HTR-8/SVneo (cell line): ENCODE measurements around the gene ULK4.
A peak's percentile ranks its signal among the peaks of the same experiment; 100 is the strongest.
"Not testable (repeated sequence)": the region's sequence is repeated elsewhere in the genome, so short reads cannot be mapped to it uniquely, and the experiment has no call there.

Experiments used
- DNase-seq: peaks from one replicate; pipeline ENCODE4 v3.0.0; 2011; ENCODE audit warnings: low spot score, mixed read lengths; ENCODE audit not compliant: insufficient read length
- FAIRE-seq: peaks from 2 replicates; lab custom pipeline; 2011; peaks lifted over from hg19 to GRCh38; lab: Jason Lieb, UNC

The ULK4 gene

DNA sequence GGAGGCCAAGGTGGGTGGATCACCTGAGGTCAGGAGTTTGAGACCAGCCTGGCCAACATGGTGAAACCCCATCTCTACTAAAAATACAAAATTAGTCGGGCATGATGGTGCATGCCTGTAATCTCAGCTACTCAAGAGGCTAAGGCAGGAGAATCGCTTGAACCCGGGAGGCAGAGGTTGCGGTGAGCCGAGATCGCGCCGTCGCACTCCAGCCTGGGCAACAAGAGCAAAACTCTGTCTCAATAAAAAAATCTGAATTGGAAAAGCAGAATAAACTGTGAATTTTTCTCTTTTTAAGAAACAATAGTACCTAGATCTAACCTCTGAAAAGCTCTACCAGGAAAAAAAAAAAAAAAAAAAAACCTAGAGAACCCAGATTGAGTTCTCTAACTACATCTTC is 84.2 kb downstream of the ULK4 start:
- DNase-seq, FAIRE-seq: not testable (repeated sequence)

DNA sequence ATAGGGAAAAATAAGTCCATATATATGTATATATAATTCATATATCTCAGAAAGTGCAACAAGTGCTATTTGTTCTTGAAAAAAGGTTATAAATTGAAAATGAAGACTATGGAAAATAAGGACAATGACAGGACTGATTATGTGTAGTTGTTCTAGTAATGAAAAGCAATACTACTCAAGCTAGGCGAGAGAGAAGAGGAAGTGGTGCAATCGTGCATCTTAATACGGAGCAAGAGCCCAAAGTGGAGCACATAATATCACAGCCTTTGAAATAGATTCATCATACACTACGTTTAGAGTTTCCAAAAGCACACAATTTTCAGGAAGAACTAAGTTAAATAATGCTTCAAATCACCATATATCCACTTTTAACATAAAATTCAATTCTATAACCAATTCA is 87.9 kb downstream of the ULK4 start:
- no peak for DNase-seq

DNA sequence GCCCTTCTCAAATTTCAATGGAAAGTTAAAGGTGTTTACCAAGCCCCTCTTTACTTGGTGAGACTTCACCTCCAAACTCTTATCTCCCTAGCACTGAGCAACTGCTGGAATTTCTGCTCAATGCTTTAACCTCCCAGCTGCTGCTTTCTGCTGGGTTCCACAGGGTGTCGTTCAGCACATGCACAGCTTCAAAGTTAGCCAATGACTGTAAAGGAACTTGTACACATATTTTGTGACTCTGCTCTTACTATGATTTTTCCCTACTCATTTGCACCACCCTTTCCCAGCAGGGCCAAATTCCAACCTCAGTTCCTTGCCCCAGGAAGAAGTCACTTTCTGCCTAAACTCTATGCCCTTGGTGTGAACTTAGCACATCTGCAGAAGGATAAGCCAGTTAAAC is 89.7 kb downstream of the ULK4 start:
- FAIRE-seq (no peak), DNase-seq (no peak)

More for the DNA sequence above, 87.9 kb downstream of the ULK4 start:
- no peak for FAIRE-seq

DNA sequence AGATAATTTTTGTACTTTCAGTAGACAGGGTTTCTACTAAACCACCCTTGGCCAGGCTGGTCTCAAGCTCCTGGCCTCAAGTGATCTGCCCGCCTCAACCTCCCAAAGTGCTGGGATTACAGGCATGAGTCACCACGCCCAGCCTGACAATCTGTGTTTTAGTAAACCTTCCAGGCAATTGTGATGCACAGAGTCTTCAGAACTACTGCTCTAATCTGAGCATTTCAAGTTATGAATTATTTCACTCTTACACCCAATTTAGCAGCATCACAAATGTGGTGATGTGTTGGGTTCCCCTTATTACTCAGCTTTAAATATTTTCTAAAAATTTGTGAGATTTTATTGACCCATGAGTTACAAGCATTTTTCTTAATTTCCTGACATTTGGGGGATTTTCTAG is 94.4 kb downstream of the ULK4 start:
- no peak for DNase-seq
- FAIRE-seq = no peak

DNA sequence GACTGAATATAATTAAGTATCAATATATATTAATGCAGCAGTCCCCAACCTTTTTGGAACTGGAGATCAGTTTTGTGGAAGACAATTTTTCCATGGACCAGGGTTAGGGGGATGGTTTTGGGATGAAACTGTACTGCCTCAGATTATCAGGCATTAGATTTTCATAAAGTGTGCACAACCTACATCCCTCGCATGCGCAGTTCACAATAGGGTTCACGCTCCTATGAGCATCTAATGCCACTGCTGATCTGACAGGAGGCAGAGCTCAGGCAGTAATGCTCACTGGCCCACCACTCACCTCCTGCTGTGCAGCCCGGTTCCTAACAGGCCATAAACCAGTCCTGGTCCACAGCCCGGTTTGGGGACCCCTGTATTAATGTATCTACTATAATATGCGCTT is 95.6 kb downstream of the ULK4 start:
- DNase-seq (no peak), FAIRE-seq (no peak)

DNA sequence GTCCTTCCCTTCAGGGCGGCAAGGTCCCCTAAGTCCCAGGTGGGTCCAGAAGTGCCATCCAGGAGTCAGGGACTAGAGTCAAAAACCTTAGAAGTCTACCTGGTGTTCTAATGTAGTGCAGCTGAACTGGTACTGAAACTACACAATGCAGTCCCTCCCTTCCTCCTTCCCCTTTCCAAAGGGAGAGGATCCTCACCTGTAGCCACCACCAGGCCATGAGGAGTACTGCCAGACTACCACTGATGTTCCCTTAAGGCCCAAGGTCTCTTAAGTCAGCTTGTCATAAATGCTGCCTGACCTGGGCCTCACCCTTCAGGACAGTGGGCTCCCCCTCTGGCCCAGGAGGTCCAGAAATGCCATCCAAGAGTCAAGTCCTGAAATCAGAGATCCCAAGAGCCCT is 98.9 kb downstream of the ULK4 start:
- FAIRE-seq = no peak
- no peak for DNase-seq

DNA sequence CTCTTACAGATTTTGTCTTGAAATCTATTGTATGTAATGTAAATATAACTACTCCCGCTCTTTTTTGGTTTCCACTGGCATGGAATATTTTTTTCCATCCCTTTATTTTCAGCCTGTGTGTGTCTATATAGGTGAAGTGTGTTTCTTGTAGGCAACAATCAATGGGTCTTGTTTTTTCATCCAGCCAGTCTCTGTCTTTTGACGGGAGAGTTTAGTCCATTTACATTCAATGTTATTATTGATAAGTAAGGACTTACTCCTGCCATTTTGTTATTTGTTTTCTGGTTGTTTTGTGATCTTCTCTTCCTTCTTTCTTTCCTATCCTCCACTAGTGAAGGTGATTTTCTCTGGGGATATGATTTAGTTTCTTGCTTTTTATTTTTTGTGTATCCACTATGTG is 101.4 kb downstream of the ULK4 start:
- not testable (repeated sequence) for DNase-seq, FAIRE-seq

DNA sequence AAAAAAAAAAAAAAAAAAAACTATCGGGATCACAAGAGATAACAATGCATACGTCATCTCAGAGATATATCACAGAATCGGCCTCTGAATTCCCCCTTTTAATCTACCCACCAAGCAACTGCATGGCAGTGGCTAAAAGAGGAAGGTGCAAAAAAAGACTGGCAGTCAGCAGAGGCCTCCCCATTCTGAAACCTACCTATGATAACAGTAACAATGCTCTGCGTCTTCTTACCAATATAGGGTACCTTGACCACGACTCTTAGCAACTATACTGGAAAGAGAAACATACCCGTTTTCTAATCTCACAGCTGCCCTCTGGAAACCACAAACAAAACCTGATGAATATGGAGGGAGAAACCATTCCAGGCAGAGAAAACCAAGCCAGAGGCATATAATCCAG is 106.9 kb downstream of the ULK4 start:
- no peak for FAIRE-seq

DNA sequence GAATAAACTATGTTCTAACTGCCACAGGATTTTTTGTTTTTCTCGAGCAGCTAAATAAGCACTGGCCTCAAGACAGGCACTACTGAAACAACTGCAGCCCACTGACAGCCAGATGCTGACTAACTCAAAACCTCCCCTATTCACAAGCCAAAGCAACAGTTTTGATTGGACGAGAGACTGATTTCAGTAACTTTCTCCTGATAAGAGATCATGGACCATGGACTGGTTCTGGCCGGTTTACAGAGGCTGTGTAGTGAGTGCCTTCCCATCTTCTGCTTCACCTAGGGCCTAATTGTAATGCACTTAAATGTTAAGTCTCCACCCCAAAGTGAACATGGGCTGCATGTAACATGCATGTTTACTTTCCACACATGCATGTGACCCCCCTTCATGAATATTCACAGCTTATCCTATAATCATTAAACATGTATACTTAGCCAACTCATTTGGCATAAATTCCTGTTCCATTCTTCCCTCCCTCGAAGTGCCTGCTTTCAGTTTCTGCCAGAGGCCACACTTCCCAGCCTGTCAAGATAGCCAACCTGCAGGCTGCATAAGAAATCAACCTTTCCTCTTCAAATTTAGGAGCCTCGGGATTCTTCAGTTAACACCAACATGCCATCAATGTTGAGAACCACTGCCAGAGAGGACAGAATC is 108.2 kb downstream of the ULK4 start:
- FAIRE-seq = no peak
- no peak for DNase-seq

More for the DNA sequence above, 106.9 kb downstream of the ULK4 start:
- no peak for DNase-seq

DNA sequence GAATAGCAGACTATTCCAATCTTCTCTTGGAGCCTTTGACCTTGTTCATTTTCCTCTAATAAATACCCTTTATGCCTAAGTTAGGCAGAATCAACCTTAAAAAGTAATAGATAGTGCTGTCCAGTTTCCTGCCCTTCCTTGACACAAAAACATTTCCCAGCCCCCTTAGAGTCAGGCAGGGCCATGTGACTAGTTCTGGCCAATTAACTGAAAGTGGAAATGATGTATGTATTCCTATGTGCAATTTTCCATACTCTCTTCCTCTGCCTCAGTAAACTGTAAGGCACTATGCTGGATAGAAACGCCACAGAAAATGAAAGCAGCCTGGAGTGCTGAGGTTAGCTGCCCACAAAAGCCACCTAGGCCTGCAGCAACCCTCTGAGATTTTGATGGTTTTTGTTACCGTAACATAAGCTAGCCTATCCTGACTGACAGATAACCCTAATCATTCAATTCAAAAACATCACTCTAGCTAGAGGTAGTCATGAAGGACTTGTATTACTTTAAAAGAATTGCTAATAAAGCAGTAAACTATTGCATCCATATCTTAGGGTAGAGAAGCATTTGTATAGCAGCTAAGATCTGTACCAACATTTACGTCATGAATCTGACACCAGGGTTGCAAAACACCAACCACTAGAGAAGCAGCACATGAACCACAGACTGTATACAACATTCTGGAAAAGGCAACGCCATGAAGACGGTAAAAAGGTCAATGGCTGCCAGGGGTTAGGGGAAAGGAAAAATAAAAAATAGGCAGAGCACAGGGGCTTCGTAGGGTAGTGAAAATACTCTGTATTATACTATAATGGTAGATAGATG is 112.9 kb downstream of the ULK4 start:
- no peak for FAIRE-seq

DNA sequence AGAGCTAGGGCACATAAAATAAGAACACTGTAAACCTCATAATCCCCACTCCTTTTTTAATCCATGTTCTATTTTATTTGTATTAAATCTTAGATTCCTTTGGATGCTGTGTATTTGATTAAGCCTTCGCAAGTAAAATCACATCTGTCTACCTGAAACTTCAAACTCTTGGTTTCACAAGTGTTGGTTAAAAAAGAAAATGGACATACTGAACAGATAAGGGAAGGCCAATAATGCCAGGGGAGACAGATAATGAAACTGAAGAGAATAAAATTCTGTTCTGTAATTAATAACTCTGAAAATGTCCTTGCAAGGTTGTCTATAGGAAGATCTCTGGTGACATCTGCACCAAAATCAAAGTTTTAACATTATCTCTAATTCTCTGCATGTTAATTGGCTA is 114.2 kb downstream of the ULK4 start:
- FAIRE-seq (no peak), DNase-seq (no peak)

More for the DNA sequence above, 112.9 kb downstream of the ULK4 start:
- DNase-seq = no peak

DNA sequence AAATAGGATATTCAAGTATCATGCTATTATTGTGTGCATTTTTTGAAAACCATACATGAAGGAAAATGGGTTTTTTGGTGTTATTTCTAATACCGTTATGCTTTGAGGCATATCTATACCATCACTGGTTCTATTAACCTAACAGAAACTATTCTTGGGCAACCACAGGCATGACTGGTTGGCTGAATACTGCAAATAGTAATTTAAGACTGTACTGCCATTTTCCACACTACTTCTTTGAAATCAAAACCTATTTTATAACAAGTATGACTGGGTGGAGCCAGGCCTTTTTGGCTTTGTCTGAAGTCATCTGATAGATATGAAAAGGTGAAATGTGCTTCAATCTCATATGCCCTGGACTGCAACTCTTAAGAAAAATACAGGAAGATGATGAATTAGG is 115.1 kb downstream of the ULK4 start:
- FAIRE-seq (no peak), DNase-seq (no peak)

DNA sequence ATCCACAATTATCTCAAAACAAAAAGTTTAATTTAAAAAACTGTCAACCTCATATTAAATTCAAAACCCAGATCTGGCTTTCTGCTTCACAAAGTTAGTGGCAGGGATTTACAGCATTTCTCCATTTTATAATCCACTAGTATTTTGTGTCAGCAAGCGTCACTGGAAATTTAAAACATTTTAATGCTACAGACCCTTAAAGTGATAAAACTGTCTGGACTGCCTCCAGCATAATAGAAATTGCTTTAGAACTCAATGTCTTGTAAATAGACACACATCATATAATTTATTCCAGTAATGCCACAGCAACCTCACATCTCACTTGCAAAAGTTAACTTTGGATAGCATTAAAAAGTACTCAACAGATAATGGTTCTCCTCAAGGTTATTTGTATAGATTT is 116.1 kb downstream of the ULK4 start:
- DNase-seq (no peak), FAIRE-seq (no peak)

DNA sequence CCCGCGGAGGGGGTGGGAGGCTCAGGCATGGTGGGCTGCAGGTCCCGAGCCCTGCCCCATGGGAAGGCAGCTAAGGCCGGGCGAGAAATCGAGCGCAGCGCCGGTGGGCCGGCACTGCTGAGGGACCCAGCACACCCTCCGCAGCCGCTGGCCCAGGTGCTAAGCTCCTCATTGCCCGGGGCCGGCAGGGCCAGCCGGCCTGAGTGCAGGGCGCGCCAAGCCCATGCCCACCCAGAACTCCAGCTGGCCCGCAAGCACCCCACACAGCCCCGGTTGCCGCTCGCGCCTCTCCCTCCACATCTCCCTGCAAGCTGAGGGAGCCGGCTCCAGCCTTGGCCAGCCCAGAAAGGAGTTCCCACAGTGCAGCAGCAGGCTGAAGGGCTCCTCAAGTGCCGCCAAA is 117.6 kb downstream of the ULK4 start:
- not testable (repeated sequence) for FAIRE-seq

DNA sequence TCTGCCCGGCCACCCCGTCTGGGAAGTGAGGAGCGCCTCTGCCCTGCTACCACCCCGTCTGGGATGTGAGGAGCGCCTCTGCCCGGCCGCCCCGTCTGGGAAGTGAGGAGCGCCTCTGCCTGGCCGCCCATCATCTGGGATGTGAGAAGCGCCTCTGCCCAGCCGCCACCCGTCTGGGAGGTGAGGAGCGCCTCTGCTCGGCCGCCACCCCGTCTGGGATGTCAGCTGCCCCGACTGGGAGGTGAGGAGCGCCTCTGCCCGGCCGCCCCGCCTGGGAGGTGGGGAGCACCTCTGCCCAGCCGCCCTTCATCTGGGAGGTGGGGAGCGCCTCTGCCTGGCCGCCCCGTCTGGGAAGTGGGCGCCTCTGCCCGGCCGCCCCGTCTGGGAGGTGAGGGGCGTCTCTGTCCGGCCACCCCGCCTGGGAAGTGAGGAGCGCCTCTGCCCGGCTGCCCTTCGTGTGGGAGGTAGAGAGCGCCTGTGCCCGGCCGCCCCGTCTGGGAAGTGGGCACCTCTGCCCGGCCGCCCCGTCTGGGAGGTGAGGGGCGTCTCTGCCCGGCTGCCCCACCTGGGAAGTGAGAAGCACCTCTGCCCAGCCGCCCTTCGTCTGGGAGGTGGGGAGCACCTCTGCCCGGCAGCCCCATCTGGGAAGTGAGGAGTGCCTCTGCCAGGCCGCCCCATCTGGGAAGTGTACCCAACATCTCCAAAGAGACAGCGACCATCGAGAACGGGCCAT is 120.8 kb downstream of the ULK4 start:
- not testable (repeated sequence) for DNase-seq, FAIRE-seq

More for the DNA sequence above, 117.6 kb downstream of the ULK4 start:
- DNase-seq = not testable (repeated sequence)

DNA sequence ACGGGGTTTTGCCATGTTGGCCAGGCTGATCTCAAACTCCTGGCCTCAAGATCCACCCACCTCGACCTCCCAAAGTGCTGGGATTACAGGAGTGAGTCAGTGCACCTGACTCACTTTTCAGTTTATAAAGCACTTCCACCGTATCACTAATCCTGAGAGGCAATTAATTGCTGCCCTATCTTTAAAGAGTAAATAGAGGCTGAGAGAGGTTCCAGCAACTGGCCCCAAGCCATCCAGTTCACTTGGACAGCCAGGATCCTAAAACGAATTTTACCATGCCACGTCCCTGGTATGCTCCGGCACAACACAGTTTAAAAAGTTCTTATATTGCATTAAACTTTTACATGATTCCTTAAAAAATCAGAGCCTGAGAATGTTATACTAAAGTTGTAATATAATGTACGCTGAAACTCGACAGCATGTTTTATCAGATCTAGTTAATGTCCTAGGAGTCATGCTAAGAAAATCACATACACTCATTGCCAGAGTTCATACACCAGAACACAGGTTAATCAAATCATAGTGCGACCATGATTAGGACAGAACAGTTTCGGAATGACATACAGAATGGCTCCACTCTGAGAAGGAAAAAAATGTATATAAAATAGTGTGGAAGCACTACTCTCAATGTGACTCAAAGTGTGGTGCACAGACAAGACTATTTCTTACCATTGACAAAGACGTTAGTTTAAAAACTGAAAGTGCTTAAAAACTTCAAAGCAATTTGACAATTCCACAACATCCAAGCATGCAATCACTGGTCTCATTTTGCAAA is 125.4 kb downstream of the ULK4 start:
- DNase-seq (no peak), FAIRE-seq (no peak)

DNA sequence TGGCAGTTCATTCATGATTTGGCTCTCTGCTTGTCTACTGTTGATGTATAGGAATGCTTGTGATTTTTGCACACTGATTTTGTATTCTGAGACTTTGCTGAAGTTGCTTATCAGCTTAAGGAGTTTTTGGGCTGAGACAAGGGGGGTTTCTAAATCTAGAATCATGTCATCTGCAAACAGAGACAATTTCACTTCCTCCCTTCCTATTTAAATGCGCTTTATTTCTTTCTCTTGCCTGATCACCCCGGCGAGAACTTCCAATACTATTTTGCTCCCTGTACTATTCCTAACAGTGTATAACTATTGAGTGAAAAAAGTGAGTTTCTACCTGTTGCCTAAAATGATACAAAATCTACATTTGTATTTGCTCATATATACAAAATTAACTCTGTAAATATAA is 128.3 kb downstream of the ULK4 start:
- FAIRE-seq (no peak), DNase-seq (no peak)

DNA sequence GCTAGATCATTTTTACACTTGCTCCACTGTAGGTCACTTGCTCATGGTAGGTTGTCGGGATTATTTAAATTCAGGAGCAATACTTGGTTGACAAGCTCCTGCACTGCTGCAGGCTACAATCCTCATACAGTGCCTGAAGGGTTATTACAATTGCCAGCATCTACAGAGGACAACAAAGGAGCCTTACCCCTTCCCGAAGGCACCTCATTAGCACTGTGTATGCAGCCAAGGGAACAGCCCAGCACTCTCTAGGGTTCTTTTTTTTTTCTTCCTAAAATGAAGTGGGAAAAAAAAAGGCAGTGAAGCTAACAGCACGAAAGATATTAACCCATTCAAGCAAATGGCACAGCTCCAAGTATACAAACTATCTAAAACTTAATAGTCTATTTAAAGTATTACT is 142.7 kb downstream of the ULK4 start:
- DNase-seq = no peak
- FAIRE-seq = no peak

DNA sequence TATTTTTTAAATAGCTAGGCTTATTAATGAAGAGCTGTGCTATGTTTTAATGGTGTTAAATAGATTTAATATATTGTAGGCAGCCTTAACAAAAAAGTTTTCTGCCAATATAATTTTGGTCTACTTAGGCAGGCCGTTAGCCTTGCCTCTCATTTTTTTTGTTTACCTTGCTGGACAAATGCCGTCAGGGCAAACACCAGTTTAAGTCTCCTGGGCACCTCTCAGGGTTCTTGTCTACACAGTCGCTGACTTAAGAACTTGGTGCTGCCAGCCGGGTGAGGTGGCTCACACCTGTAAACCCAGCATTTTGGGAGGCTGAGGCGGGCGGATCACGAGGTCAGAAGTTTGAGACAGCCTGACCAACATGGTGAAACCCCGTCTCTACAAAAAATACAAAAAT is 153.3 kb downstream of the ULK4 start:
- no peak for FAIRE-seq
- no peak for DNase-seq

DNA sequence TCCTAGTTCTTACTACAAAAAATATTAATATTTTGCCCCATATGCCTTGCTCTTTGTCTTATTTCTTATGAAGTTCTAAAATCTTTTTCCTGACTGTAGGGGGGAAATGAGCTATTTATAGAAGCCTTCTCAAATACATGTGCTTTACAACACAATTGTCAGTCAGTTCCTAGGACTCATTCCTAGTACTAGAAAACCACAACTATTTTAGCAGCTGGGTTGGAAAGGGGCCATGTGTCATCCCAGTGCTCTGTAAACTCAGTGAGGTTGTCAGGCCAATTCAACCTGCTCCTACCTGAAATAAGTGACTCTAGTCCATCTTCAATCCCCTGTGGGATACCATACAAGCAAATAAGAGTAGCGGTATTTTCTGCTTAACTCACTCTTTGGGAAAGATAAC is 153.8 kb downstream of the ULK4 start:
- FAIRE-seq = no peak
- peak; percentile 5 for DNase-seq
